Suppressor macrophage (primary cell): ENCODE measurements around the gene IFITM1.
"Not testable (repeated sequence)": the region's sequence is repeated elsewhere in the genome, so short reads cannot be mapped to it uniquely, and the experiment has no call there.

Experiments used
- DNase-seq, 4 experiments: peaks; one replicate each; pipeline ENCODE4 v3.0.0-alpha.2; 2020 to 2022

The IFITM1 gene

DNA sequence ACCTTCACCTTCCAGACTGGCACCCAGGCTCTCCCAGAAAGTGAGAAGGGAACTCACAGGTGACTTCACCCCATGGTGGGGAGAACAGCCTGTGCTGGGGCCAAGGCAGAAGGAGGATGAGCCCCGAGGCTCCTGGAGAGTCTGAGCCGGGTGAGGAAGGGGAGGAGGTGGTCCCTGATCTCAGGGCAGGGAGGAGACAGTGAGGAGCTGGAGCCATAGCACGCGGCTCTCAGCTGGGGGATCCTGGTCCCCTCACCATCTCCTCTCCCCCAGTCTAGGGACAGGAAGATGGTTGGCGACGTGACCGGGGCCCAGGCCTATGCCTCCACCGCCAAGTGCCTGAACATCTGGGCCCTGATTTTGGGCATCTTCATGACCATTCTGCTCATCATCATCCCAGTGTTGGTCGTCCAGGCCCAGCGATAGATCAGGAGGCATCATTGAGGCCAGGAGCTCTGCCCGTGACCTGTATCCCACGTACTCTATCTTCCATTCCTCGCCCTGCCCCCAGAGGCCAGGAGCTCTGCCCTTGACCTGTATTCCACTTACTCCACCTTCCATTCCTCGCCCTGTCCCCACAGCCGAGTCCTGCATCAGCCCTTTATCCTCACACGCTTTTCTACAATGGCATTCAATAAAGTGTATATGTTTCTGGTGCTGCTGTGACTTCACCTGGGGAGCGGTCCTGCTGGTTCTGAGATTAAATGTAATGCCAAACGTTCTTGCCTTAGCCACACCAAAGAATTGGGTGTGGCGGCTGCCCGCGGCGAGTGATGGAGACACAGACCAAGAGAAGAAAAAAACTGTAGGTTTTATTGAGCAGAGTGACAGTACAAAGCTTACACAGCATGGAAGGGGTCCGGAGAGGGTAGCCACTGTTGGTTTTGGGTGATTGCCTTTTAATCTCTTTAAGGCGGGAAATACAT is 4.8 kb upstream of the IFITM1 start:
- not testable (repeated sequence) for DNase-seq

DNA sequence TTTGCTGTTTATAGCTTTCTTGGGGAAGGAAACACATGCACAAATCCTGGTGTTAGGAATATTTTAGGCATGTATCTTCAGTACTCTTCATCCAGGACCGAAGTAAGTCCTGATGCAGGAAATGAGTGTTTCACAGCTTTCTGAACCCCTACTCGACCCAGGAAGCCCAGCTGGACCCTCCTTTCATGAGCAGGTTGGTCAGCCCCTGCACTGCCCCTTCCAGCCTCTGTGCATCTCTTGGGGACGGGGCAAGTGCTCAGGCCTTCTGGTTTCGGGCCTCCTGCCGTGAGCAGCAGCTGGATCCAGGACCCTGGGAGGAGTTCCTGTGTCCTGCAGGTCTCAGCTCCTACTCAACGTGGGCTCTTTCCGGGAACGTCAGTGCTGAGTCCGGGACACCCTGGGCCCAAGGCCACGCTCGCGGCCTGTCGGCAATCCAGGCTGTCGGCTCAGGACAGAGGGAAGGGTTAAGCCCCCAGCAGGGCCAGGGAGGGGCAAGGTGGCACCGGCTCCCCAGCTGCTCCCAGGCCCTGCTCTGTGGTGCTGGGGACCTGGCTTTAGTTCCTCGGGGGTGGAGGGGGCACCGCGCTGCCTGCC is 3.8 kb upstream of the IFITM1 start:
- not testable (repeated sequence) for DNase-seq

GRCh38 chr11:311013-311748 is 2.7 kb upstream of the IFITM1 start:
- not testable (repeated sequence) for DNase-seq

- no peak for DNase-seq
These were observed 1.6 kb upstream of the IFITM1 start for GRCh38 chr11:312092-312816.

GRCh38 chr11:313304-313786 is 495 bp upstream of the IFITM1 start:
- no peak for DNase-seq

GRCh38 chr11:314554-314875 is 675 bp downstream of the IFITM1 start:
- DNase-seq: not testable (repeated sequence)

DNA sequence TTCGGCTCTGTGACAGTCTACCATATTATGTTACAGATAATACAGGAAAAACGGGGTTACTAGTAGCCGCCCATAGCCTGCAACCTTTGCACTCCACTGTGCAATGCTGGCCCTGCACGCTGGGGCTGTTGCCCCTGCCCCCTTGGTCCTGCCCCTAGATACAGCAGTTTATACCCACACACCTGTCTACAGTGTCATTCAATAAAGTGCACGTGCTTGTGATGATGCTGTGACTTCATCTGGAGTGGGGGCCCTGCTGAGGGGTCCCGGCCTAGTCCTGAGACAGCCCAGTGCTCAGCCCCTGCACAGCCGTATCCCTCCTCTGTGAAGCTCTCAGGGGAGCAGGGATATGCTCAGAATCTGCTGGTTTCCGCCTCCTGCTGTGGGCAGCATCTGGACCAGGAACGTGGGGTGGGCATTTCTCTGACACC is 1.2 kb downstream of the IFITM1 start:
- DNase-seq: no peak

DNA sequence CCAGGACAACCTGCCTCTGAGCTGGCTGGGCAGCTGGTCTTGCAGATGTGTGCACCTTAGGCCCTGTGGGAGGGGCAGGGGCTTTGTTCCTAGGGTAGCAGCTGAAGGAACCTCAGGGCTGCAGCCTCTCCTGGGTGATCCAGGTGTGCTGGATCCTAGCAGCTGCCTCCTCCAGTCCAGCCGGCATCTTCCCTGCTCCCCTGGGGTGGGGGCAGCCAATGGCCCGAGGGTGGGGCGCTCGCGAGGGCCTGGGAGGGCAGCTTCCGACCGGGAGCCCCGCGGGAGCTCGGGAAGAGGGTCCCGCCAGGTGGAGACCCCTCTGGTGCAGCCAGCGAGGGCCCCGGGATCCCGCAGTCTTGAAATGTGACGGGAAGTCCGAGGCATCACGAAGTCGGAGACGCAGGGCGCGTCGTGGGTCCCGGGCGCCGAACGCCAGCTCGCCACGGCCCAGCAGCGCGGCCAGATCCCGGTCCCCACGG is 1.7 kb downstream of the IFITM1 start:
- DNase-seq: no peak

GRCh38 chr11:316031-316701 is 2.3 kb downstream of the IFITM1 start:
- no peak for DNase-seq

DNA sequence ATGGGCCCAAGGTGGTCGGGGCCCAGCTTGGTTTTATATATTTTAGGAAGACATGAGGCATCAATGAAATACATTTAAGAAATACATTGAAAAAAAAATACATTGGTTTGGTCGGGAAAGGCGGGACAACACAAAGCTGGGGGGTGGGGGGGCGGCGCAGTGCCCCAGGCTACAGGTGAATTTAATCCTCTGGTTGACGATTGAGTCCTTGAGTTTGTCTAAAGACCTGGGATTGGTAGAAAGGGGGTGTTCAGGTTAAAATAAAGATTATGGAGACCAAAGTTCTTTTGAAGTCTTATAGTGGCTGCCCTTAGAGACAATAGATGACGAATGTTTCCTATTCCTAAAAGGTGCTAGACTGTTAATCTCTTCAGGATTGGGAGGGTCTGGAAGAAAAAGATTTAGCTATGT is 3.1 kb downstream of the IFITM1 start:
- no peak for DNase-seq

DNA sequence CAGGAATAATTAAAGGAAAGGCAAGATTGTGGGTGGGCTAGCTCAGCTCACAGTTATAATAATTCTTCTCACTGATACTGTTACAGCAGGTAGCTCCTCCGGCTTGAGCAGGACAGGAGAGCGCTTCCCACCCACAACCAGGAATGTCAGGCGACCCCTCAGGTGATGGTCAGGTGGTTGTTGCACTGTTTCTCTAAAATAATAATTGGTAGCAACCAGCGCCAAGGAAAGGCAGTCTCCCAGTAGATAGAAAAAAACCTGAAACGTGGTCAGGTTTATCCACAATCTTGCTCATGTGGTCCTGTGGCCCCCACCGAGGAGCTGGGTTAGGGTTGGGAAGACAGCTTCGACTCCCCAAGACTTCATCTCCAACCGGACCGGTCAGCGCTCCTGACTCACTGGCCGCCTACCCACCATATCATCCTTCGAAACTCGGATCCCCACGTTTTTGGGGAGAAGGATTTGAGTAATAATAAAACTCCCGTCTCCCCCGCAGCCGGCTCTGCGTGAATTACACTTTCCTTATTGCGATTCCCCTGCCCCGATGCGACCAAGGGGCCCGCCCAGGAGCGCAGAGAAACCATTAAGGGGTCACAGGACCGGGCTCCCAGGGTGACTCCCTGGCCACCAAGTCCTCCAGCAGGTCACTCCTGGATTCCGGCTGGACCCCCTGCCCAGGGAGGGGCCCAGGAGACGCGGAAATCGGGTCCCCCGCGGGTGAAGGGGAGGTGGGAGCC is 4.0 kb downstream of the IFITM1 start:
- not testable (repeated sequence) for DNase-seq

DNA sequence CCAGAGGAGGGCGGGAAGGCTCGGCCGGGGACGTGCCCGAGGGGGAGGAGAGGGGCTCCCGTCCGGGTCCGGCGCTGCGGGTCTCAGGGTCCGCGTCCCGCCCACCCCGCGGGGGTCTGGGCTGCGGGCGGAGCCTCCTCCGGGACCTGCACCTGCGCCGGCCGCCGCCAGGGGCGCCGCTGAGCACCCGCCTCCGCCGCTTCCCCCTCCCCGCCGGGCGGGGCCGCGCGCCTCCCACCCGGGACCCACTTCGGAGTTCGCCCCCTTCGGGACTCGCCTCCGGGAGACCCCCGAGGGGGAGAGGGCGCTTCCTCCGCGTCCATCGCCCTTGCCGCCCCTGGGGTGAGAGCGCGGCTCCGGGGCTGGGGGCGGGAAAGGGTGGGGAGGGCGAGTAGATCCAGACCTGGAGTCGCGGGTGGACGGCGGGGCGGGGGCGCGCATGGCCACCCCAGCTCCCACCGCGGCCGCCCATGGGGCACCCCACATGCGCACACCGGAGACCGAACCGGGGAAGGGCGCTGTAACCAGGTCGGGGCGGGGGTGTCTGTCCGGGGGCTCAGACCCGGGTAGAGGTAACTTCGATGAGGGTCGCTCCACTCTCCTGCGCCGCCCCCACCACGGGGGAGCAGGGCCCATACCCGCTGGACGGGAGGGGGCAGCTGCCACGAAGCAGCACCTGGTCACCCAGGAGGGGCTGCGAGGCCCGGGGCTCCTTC is 4.7 kb downstream of the IFITM1 start:
- DNase-seq: not testable (repeated sequence)

GRCh38 chr11:319121-319887 is 5.5 kb downstream of the IFITM1 start:
- DNase-seq: not testable (repeated sequence)

DNA sequence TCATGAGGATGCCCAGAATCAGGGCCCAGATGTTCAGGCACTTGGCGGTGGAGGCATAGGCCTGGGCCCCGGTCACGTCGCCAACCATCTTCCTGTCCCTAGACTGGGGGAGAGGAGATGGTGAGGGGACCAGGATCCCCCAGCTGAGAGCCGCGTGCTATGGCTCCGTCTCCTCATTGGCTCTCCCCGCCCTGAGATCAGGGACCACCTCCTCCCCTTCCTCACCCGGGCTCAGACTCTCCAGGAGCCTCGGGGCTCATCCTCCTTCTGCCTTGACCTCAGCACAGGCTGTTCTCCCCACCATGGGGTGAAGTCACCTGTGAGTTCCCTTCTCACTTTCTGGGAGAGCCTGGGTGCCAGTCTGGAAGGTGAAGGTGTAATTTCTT is 6.0 kb downstream of the IFITM1 start:
- not testable (repeated sequence) for DNase-seq

- DNase-seq: no peak
These were observed 10.3 kb downstream of the IFITM1 start for GRCh38 chr11:324156-324555.

- not testable (repeated sequence) for DNase-seq
These were observed 11.0 kb downstream of the IFITM1 start for GRCh38 chr11:324593-325517.

DNA sequence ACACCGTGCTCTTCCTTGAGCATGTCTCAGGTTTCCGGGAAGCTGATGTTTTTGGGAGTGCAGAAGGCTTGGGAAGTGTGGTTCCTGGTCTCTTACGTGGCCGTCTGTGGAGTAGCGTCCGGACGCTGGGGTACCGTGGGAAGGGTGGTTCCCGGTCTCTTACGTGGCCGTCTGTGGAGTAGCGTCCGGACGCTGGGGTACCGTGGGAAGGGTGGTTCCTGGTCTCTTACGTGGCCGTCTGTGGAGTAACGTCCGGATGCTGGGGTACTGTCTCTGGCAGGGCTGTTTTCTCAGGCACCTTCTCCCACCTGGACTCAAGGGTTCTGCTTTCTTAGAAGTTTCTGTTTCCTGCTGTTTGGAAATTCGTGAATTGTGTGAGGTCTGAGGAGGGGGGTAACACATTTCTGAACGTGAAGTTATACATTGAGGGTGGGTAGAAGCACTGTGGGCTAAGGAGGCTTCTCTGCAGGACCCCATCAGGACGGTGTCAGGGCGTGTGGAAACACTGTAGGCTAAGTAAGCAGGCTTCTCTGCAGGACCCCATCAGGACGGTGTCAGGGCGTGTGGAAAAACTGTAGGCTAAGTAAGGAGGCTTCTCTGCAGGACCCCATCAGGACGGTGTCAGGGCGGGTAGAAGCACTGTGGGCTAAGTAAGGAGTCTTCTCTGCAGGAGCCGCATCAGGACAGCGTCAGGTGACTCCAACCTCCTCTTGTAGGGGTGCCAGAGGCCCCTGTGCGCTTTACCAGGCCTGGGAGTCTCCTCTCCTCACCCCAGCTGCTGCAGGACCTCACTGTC is 12.2 kb downstream of the IFITM1 start:
- no peak for DNase-seq

- DNase-seq: no peak
These were observed 12.7 kb downstream of the IFITM1 start for GRCh38 chr11:326592-326841.
